Spleen (tissue), 7 donors: ENCODE data around the gene BRCA1.
"Not testable (repeated sequence)": the region's sequence is repeated elsewhere in the genome, so short reads cannot be mapped to it uniquely, and the experiment has no call there.

Source experiments
- CTCF ChIP-seq, 11 experiments: fragments of 200-600 bp in 7 of 11; fragments of 450-650 bp in 4 of 11; sonication (generic) in 4 of 11; IDR thresholded peaks in 8 of 11; conservative IDR thresholded peaks in 3 of 11; 1 replicate in 7 of 11; 2 replicates in 4 of 11; pipeline versions ENCODE4 v1.4.0 to v1.8.0; 2016 to 2021; ENCODE audit warnings: antibody characterized with exemption in 11 of 11, inconsistent platforms in 4 of 11, mild to moderate bottlenecking in 1 of 11
- POLR2A ChIP-seq, 3 donors: fragments of 450-650 bp; IDR thresholded peaks; one replicate each; pipeline ENCODE4 v1.5.1; 2017; ENCODE audit warnings: antibody characterized with exemption in 3 of 3, mild to moderate bottlenecking in 1 of 3
- POLR2AphosphoS5 ChIP-seq, 3 donors: sonication (generic); formaldehyde crosslinking; IDR thresholded peaks; one replicate each; pipeline ENCODE4 v1.5.1; 2017; ENCODE audit warnings: antibody characterized with exemption in 3 of 3
- donor health status: DM: no; HTN: no; CAD: no; lungs with moderate emphysema.
- donor health status: DM: no; HTN: no; CAD: no.
- donor health status: DM: no; HTN: no; CAD: no.

GRCh38 chr17:43053008-43053407 lies 72.2 kb downstream of the BRCA1 start:
- TF ChIP-seq POLR2A (IDR thresholded peaks at IDR 0.05); CTCF (IDR thresholded peaks at IDR 0.05 in 8 of 11, conservative IDR thresholded peaks at IDR 0.05 in 3 of 11); POLR2AphosphoS5 (IDR thresholded peaks at IDR 0.05): not testable (repeated sequence)
